ENCODE measurements around the gene TRABD2B. TPM values are rescaled to one million over a fixed set of nuclear protein-coding genes. Genes with fewer than 3 reads are reported as not detected.

Gene TRABD2B
- total RNA-seq, 1 experiment from 2014 or later = 0.05 TPM

DNA sequence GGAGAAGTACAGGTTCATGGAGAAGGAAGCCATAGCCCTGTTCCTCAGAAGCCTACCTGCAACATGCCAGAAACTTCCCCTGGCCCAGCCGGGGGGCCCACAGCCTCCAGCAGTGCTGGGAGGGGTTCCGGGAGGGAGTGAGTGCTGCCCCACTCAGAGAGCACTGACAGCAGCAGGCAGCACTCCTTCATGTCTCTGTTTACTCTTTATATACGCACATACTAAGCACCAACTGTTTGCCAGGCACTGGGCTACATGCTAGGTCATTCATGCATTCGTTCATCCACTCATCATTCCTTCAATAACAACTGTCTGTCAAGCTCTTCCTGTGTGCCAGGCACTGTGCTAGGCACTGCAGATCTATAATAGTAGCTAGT lies 120.6 kb downstream of the TRABD2B start:
- H3K4me3 ChIP-seq (replicated peaks in 1 of 2; ENCODE audit: low read depth in 1 of 2, low read length in 2 of 2) = no peak overlapping the region
- no peaks in the 10 kb centered on the region for H3K27me3 ChIP-seq (ENCODE audit: insufficient read depth, low read length)
- ChIA-PET CTCF (no interaction called here), RAD21 (ENCODE audit: low non-redundant PET in 1 of 2, low total read pairs in 2 of 2, uncharacterized antibody in 2 of 2, unreplicated experiment in 2 of 2) (no interaction called here), POLR2A (no interaction called here)
- ATAC-seq (no peak), DNase-seq (ENCODE audit: low read depth, low spot score) (no peak)
- peaks cover 7 to 9% of the 10 kb centered on the region in 2 experiments for H3K4me1 ChIP-seq (ENCODE audit: control insufficient read depth in 1 of 2, insufficient read depth in 2 of 2, low read length in 2 of 2)
- no peaks in the 10 kb centered on the region for H3K36me3 ChIP-seq (ENCODE audit: control insufficient read depth in 1 of 2, insufficient read depth in 2 of 2, low read length in 2 of 2)
- no peak overlapping the region for H3K27ac ChIP-seq (ENCODE audit: low read depth, low read length)
- H3K79me2 ChIP-seq (ENCODE audit: insufficient read depth, low read length) = no peaks in the 10 kb centered on the region
- H4K20me1 ChIP-seq (ENCODE audit: insufficient read depth) = no peaks in the 10 kb centered on the region
- no TSS peak for BruUV-seq (replicated peaks)
- no peak overlapping the region for H2AFZ ChIP-seq (ENCODE audit: low read depth, low read length, poor library complexity, severe bottlenecking)
- no peak overlapping the region for H3K9ac ChIP-seq (ENCODE audit: low read length)
- no peaks in the 10 kb centered on the region for H3K9me3 ChIP-seq (ENCODE audit: control insufficient read depth in 1 of 2, insufficient read depth in 1 of 2, low read depth in 1 of 2, low read length in 2 of 2)
- TF ChIP-seq SRF (IDR thresholded peaks at IDR 0.05; ENCODE audit: low read depth) (no peak), CBX3 (IDR thresholded peaks at IDR 0.05; ENCODE audit: low read depth) (no peak), CEBPB (IDR thresholded peaks at IDR 0.05; ENCODE audit: low read depth) (no peak), JUND (IDR thresholded peaks at IDR 0.05) (no peak), ELF1 (IDR thresholded peaks at IDR 0.05; ENCODE audit: borderline replicate concordance, low read depth) (no peak), POLR2A (IDR thresholded peaks at IDR 0.05; ENCODE audit: borderline replicate concordance, extremely low read depth, insufficient read depth, insufficient read length) (no peak), SP1 (IDR thresholded peaks at IDR 0.05; ENCODE audit: low read depth) (no peak), ZNF274 (IDR thresholded peaks at IDR 0.05; ENCODE audit: low read depth, low read length) (no peak), ZFX (IDR thresholded peaks at IDR 0.05) (no peak), POLR2AphosphoS5 (IDR thresholded peaks at IDR 0.05; ENCODE audit: low read depth, low read length) (no peak), SIN3A (IDR thresholded peaks at IDR 0.05; ENCODE audit: low read depth) (no peak), EGR1 (IDR thresholded peaks at IDR 0.05; ENCODE audit: low read depth) (no peak), EZH2phosphoT487 (IDR thresholded peaks at IDR 0.05; ENCODE audit: borderline replicate concordance) (no peak), FOSL1 (IDR thresholded peaks at IDR 0.05; ENCODE audit: low read depth) (no peak), TCF7L2 (IDR thresholded peaks at IDR 0.05; ENCODE audit: borderline replicate concordance, extremely low read depth, insufficient read depth, insufficient read length) (no peak), RAD21 (IDR thresholded peaks at IDR 0.05; ENCODE audit: low read depth) (no peak)
- TF ChIP-seq, protein P1, sequence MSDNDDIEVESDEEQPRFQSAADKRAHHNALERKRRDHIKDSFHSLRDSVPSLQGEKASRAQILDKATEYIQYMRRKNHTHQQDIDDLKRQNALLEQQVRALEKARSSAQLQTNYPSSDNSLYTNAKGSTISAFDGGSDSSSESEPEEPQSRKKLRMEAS (IDR thresholded peaks at IDR 0.05) = no peak
- TF ChIP-seq, protein P2, sequence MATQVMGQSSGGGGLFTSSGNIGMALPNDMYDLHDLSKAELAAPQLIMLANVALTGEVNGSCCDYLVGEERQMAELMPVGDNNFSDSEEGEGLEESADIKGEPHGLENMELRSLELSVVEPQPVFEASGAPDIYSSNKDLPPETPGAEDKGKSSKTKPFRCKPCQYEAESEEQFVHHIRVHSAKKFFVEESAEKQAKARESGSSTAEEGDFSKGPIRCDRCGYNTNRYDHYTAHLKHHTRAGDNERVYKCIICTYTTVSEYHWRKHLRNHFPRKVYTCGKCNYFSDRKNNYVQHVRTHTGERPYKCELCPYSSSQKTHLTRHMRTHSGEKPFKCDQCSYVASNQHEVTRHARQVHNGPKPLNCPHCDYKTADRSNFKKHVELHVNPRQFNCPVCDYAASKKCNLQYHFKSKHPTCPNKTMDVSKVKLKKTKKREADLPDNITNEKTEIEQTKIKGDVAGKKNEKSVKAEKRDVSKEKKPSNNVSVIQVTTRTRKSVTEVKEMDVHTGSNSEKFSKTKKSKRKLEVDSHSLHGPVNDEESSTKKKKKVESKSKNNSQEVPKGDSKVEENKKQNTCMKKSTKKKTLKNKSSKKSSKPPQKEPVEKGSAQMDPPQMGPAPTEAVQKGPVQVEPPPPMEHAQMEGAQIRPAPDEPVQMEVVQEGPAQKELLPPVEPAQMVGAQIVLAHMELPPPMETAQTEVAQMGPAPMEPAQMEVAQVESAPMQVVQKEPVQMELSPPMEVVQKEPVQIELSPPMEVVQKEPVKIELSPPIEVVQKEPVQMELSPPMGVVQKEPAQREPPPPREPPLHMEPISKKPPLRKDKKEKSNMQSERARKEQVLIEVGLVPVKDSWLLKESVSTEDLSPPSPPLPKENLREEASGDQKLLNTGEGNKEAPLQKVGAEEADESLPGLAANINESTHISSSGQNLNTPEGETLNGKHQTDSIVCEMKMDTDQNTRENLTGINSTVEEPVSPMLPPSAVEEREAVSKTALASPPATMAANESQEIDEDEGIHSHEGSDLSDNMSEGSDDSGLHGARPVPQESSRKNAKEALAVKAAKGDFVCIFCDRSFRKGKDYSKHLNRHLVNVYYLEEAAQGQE (IDR thresholded peaks at IDR 0.05; ENCODE audit: low read depth) = no peak
- TF ChIP-seq, protein P3, sequence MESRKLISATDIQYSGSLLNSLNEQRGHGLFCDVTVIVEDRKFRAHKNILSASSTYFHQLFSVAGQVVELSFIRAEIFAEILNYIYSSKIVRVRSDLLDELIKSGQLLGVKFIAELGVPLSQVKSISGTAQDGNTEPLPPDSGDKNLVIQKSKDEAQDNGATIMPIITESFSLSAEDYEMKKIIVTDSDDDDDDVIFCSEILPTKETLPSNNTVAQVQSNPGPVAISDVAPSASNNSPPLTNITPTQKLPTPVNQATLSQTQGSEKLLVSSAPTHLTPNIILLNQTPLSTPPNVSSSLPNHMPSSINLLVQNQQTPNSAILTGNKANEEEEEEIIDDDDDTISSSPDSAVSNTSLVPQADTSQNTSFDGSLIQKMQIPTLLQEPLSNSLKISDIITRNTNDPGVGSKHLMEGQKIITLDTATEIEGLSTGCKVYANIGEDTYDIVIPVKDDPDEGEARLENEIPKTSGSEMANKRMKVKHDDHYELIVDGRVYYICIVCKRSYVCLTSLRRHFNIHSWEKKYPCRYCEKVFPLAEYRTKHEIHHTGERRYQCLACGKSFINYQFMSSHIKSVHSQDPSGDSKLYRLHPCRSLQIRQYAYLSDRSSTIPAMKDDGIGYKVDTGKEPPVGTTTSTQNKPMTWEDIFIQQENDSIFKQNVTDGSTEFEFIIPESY (IDR thresholded peaks at IDR 0.05; ENCODE audit: extremely low read depth, insufficient replicate concordance, low read length) = no peak
- TF ChIP-seq, protein P4, sequence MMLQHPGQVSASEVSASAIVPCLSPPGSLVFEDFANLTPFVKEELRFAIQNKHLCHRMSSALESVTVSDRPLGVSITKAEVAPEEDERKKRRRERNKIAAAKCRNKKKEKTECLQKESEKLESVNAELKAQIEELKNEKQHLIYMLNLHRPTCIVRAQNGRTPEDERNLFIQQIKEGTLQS (IDR thresholded peaks at IDR 0.05) = no peak
- intact Hi-C loops (cut with micrococcal nuclease) = no loop called here
- no peak overlapping the region for H3K4me2 ChIP-seq (ENCODE audit: low read length)
- no peaks in the 10 kb centered on the region for H3K9me2 ChIP-seq (ENCODE audit: insufficient read depth)

Measured in HCT116 (cell line).